GM21515 (cell line): ENCODE measurements around the gene CRTC1.
A peak's percentile ranks its signal among the peaks of the same experiment; 100 is the strongest.
"Not testable (repeated sequence)": the region's sequence is repeated elsewhere in the genome, so short reads cannot be mapped to it uniquely, and the experiment has no call there.

ENCODE experiments used
- ATAC-seq: cut with Tn5 transposase; IDR thresholded peaks from one replicate; pipeline ENCODE4 v1.9.1; 2021; ENCODE audit not compliant: unreplicated experiment

Gene CRTC1

GRCh38 chr19:18796239-18796638 lies 112.8 kb downstream of the CRTC1 start:
- ATAC-seq = no peak

GRCh38 chr19:18798384-18799352 lies 115.2 kb downstream of the CRTC1 start:
- no peak for ATAC-seq

GRCh38 chr19:18799389-18799970 lies 116.0 kb downstream of the CRTC1 start:
- no peak for ATAC-seq

DNA sequence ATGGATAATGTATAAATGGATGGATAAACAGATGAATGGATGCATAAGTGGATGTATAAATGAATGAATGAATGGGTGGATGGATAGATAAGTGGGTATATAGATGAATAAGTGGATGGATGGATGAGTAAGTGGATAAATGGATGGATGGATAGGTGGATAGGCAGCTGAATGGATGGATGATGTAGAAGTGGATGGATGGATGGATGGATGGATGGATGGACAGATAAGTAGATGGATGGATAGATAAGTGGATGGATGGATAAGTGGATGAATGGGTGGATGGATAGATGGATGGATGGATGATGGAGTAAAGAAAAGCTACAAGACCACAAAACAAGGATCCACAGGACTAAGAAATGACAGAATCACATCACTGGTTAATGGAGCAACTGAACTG lies 116.6 kb downstream of the CRTC1 start:
- ATAC-seq = no peak

DNA sequence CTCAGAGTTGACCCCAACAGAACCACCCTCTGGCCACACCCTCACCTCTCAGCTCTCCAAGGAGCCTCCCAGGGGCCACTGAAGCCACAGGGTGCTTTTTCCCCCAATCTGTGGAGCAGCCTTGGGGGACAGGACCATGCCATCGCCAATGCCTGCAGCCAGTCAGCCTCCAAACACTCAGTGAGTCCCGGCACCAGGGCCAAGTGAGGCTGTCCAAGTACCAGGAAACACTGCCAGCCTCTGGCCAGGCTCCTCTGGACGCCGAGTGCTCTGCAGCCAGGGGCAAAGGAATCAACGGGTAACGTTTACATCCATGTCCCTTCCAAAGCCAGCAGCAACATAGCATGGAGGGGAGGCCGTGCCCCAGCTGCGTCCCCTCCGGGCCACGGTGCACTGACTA lies 117.2 kb downstream of the CRTC1 start:
- ATAC-seq = no peak

- ATAC-seq = no peak
These were observed 118.9 kb downstream of the CRTC1 start for GRCh38 chr19:18802354-18802753.

DNA sequence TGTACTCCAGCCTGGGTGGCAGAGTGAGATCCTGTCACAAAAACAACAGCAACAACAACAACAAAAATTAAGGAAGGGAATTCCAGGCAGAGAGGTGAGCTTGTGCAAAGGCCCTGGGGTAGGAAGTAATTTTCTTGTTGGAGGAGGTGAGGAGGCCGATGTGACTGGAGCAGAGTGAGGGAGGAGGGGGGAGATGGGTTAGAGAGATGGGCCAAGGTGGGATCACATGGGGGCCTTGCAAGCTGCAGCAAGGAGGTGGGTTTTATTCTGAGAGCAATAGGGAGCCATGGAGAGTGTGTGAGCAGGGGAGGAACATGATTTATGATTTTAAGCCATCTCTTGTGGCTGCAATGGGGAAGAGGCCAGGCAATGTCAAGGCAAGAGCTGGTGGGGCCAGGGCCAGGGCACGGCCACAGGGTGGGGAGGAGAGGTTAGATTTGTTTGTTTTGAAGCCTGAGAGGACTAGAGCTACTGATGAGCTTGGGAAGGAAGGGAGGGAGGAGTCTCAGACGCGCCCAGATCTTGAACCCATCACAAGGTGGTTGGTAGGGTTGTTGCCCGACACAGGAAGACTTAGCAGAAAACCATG lies 120.2 kb downstream of the CRTC1 start:
- no peak for ATAC-seq

- no peak for ATAC-seq
These were observed 120.7 kb downstream of the CRTC1 start for GRCh38 chr19:18804139-18804601.

DNA sequence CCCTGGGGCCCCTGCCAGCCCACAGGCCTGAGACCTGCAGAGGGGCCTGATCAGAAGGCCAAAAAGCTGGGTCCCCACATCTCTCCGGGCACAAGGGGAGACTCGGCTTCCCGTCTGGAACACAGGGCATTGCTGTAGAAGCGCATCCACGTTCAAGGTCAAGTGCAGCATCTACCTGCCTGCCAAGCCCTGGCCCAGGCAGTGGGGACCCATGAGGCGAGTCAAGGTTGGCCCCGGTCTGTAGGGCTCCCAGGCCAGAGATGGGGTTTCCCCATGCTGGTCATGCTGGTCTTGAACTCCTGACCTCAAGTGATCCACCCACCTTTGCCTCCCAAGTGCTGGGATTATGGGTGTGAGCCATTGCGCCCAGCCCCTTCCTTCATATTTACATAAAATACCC lies 121.2 kb downstream of the CRTC1 start:
- no peak for ATAC-seq

GRCh38 chr19:18807861-18808331 lies 124.4 kb downstream of the CRTC1 start:
- ATAC-seq = no peak

DNA sequence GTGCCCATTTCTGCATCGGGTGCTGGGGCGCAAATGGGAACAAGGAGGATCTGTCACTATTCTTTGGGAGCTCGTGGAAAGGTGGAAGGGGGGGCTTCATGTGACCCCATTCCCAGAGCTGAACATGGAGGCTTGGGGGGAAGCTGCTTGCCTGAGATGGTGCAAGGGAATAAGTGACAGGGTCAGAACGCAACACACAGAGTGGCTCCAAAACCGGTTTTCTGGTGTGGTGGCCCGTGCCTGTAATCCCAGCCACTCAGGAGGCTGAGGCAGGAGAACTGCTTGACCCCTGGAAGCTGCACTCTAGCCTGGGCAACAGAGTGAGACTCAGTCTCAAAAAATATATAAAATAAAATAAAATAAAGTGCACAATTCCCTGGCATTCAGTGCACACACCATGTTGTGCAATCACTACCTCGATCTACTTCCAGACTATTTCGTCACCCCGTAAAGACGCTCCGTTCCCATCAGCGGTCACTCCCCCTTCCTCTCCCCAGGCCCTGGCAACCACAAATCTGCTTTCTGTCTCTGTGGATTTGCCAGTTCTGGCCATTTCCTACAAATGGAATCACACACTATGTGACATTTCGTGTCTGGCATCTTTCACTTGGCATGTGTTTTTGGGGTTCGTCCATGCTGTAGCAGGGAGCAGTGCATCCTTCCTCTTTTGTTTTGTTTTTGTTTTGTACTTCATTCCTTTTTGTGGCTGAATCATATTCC lies 125.8 kb downstream of the CRTC1 start:
- ATAC-seq = no peak

GRCh38 chr19:18811638-18812037 lies 128.2 kb downstream of the CRTC1 start:
- ATAC-seq = not testable (repeated sequence)

DNA sequence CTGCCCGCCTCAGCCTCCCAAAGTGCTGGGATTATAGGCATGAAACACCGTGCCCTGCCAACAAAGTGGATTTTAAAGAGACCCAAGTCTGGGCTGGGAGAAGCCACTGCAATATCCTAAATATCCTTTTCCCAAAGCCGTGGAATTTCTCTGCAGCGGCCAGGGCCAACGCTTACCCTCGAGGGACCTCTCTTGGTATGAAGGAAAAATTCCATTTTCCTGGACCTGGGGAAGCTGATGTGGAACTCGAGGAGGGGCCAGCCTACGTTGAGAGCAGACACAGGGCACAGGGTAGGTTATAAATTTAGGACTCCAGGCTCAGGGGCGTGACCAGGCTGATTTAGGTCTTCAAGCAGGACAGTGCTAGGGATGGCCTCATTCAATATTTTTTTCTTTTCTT lies 130.6 kb downstream of the CRTC1 start:
- no peak for ATAC-seq

- no peak for ATAC-seq
These were observed 132.2 kb downstream of the CRTC1 start for GRCh38 chr19:18815673-18816072.

- ATAC-seq = not testable (repeated sequence)
These were observed 133.2 kb downstream of the CRTC1 start for GRCh38 chr19:18816645-18817044.

DNA sequence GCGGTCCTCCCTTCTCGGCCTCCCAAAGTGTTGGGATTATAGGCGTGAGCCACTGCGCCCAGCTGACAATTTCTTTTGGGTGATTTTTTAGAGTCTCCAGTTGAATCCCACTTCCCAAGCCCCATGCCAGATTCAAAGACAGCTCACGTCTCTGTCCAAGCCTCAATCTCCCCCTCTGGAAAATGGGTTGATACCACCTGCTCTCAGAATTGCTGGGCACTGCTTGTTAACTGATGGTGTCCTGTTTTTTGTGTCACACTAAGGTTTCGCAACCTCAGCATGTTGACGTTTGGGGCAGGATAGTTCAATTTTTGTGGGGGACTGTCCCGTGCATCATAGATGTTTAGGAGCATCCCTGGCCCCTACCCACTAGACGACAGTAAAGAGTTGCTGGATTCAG lies 134.1 kb downstream of the CRTC1 start:
- no peak for ATAC-seq

DNA sequence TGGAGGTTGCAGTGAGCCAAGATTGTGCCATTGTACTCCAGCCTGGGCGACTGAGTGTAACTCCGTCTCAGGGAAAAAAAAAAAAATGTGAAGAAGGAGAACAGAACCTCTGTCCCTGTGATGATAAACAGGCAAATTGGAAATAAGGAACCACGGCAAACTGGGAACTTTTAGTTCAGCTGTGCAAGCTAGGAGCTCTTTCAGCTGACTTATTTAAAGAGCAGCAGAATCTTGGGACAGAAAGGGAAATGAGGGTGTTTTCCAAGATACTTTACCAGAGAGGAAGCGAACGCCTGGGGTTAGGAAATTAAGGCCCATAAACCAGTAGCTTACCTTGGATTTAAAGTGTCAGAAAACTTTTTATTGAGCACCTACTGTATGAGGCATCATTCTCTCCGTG lies 145.3 kb downstream of the CRTC1 start:
- no peak for ATAC-seq

DNA sequence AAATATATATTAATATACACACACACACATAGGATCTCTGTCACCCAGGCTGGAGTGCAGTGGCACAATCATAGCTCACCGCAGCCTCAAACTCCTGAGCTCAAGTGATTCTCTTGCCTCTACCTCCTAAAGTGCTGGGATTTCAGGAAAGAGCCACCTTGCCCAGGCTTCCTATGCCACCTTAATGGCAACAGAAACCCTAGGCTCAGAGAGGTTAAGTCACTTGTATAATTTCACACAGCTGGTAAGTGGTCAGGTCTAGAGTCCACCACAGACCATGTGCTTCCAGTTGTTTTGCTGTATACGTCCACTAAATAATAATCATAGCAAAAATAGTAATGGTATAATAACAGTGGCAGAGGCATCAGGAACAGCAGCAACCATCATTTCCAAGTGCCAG lies 147.0 kb downstream of the CRTC1 start:
- no peak for ATAC-seq

DNA sequence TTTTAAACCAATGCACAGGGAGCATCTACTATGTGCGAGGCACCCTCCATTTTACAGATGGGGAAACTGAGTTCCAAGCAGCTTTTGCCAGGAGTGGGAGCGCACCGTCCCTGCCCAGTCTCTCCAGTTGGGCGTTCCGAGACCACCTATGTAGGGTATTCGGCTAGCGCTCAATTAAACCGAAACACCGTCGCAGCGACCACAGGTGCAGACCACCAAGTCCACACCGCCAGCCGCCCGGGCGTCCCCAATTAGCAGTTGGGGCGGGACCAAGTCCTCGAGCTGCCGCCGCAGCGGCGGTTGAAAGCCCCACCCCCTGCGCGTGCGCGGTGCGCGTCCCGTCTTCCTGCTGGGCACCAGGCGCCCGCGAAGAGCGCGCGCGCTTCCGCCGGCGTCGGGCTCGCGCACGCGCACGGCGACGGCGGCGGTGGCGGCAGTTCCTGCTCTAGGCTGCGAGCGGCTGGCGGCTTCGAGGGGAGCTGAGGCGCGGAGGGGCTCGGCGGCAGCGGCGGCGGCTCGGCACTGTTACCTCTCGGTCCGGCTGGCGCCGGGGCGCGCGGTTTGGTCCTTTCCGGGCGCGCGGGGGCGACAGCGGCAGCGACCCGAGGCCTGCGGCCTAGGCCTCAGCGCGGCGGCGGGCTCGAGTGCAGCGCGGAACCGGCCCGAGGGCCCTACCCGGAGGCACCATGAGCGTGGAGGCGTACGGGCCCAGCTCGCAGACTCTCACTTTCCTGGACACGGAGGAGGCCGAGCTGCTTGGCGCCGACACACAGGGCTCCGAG lies 148.2 kb downstream of the CRTC1 start, which contains the start of gene UPF1:
Gene UPF1, plus strand, starts transcription at position 436 of the 782 bp plus-strand sequence. Its CDS starts 251 bp downstream, at position 687.
- peak; percentile 62 for ATAC-seq
